Keratinocyte (primary cell): ENCODE data around the gene CDH13. TPM values are rescaled to one million over a fixed set of nuclear protein-coding genes. Genes with fewer than 3 reads are reported as not detected.

Experiments used
- DNase-seq: peaks from one replicate; pipeline ENCODE4 v3.0.0-alpha.2; 2011; ENCODE audit warnings: low read depth, missing footprints, low spot score
- FAIRE-seq: peaks from 2 replicates; lab custom pipeline; 2011; peaks lifted over from hg19 to GRCh38; lab: Jason Lieb, UNC
- H2AFZ ChIP-seq: 2 replicates; pipeline ENCODE4 v1.6.0; 2012; ENCODE audit warnings: low read length, control low read depth, inconsistent platforms; ENCODE audit not compliant: control insufficient read depth
- H3K27ac ChIP-seq: 2 replicates; pipeline ENCODE4 v1.5.1; 2011; ENCODE audit warnings: low read length; ENCODE audit not compliant: control insufficient read depth, insufficient read depth
- H3K27me3 ChIP-seq: 3 replicates; pipeline ENCODE4 v1.6.0; 2011; ENCODE audit warnings: low read length; ENCODE audit not compliant: control insufficient read depth, insufficient read depth; ENCODE audit errors: extremely low read depth
- H3K36me3 ChIP-seq, 2 experiments: 2 replicates in 1 of 2; 3 replicates in 1 of 2; pipeline ENCODE4 v1.5.1; 2011; ENCODE audit warnings: low read length in 2 of 2, mild to moderate bottlenecking in 1 of 2; ENCODE audit not compliant: control insufficient read depth in 2 of 2, insufficient read depth in 2 of 2; ENCODE audit errors: extremely low read depth in 1 of 2
- H3K4me1 ChIP-seq: 3 replicates; pipeline ENCODE4 v1.5.1; 2011; ENCODE audit warnings: low read length; ENCODE audit not compliant: control insufficient read depth, insufficient read depth; ENCODE audit errors: extremely low read depth
- H3K4me2 ChIP-seq: 3 replicates; pipeline ENCODE4 v1.6.0; 2011; ENCODE audit warnings: low read depth, low read length; ENCODE audit not compliant: control insufficient read depth, insufficient read depth; ENCODE audit errors: extremely low read depth
- H3K4me3 ChIP-seq, 3 experiments: fragments of 200-600 bp in 1 of 3; sonication (generic) in 1 of 3; 2 replicates in 2 of 3; 3 replicates in 1 of 3; pipeline ENCODE4 v1.5.1; 2011 to 2016; ENCODE audit warnings: low read length in 3 of 3, mild to moderate bottlenecking in 3 of 3, control low read depth in 2 of 3, inconsistent platforms in 1 of 3, low read depth in 1 of 3, mixed read lengths in 1 of 3, mixed run types in 1 of 3, moderate library complexity in 1 of 3; ENCODE audit not compliant: control insufficient read depth in 2 of 3, insufficient read depth in 2 of 3; ENCODE audit errors: extremely low read depth in 1 of 3
- H3K79me2 ChIP-seq: 2 replicates; pipeline ENCODE4 v1.6.0; 2012; ENCODE audit warnings: low read length; ENCODE audit not compliant: control insufficient read depth, insufficient read depth
- H3K9ac ChIP-seq: 3 replicates; pipeline ENCODE4 v1.6.0; 2011; ENCODE audit warnings: low read length; ENCODE audit not compliant: control insufficient read depth, insufficient read depth; ENCODE audit errors: extremely low read depth
- H3K9me1 ChIP-seq: 3 replicates; pipeline ENCODE4 v1.6.0; 2011; ENCODE audit warnings: low read length; ENCODE audit not compliant: control insufficient read depth, insufficient read depth; ENCODE audit errors: extremely low read depth
- H3K9me3 ChIP-seq: 2 replicates; pipeline ENCODE4 v1.5.1; 2012; ENCODE audit warnings: low read depth, low read length; ENCODE audit not compliant: control insufficient read depth
- H4K20me1 ChIP-seq: 3 replicates; pipeline ENCODE4 v1.6.0; 2011; ENCODE audit warnings: low read length; ENCODE audit not compliant: control insufficient read depth, insufficient read depth; ENCODE audit errors: extremely low read depth
- CTCF ChIP-seq, 3 experiments: IDR thresholded peaks in 1 of 3; conservative IDR thresholded peaks in 1 of 3; optimal IDR thresholded peaks in 1 of 3; 2 replicates in 2 of 3; 3 replicates in 1 of 3; pipeline versions ENCODE3 to v1.5.1; 2011; ENCODE audit warnings: low read length in 3 of 3, mild to moderate bottlenecking in 3 of 3, moderate library complexity in 2 of 3, control low read depth in 1 of 3, inconsistent platforms in 1 of 3; ENCODE audit not compliant: insufficient read depth in 2 of 3; ENCODE audit errors: extremely low read depth in 1 of 3
- EZH2 ChIP-seq: IDR thresholded peaks from one replicate; pipeline ENCODE4 v1.6.1; 2012; ENCODE audit warnings: inconsistent platforms, mild to moderate bottlenecking, low read length, moderate library complexity
- dilution Hi-C: fragments of 300-500 bp; cut with MboI; formaldehyde crosslinking; loops from one replicate; pipeline ENCODE4 v1.7.0; 2020; ENCODE audit warnings: low sequenced_read_pairs; ENCODE audit not compliant: extremely low pct_ligation_motif_present
- polyA plus RNA-seq, 5 experiments: library from polyadenylated mRNA; depleted of rRNA in 3 of 5; stranded (reverse) in 3 of 5; stranded (forward) in 1 of 5; unstranded in 1 of 5; fragments of >200 nt; gene quantifications; 1 replicate in 1 of 5; 2 replicates in 3 of 5; 3 replicates in 1 of 5; pipeline versions ENCODE4 v1.2.1 to v1.2.3, GENCODE V29; 2011 to 2012; ENCODE audit warnings: missing spikeins in 2 of 5, low read depth in 1 of 5, low replicate concordance in 1 of 5

CDH13 gene
- polyA plus RNA-seq, 1 donor (not counting 4 experiments of a cell fraction or from before 2014, with no cell fraction given), result 111 TPM

GRCh38 chr16:83475108-83475507 lies 848.3 kb downstream of the CDH13 start:
- H3K79me2 ChIP-seq, result no peaks in the 10 kb centered on the region
- TF ChIP-seq CTCF (optimal IDR thresholded peaks at IDR 0.05 in 1 of 3, IDR thresholded peaks at IDR 0.05 in 1 of 3, conservative IDR thresholded peaks at IDR 0.05 in 1 of 3; ENCODE audit: extremely low read depth in 1 of 3, insufficient read depth in 2 of 3, low read length in 3 of 3) (no peak), EZH2 (no peak)
- H3K9me3 ChIP-seq, result no peaks in the 10 kb centered on the region
- no peak for FAIRE-seq
- H3K27ac ChIP-seq, result no peak overlapping the region
- H3K9ac ChIP-seq, result no peak overlapping the region
- no peak overlapping the region for H3K4me3 ChIP-seq
- H3K36me3 ChIP-seq, result no peaks in the 10 kb centered on the region
- H3K4me1 ChIP-seq, result no peaks in the 10 kb centered on the region
- no peak for DNase-seq
- no peaks in the 10 kb centered on the region for H3K27me3 ChIP-seq
- H3K4me2 ChIP-seq, result no peak overlapping the region
- H3K9me1 ChIP-seq, result no peaks in the 10 kb centered on the region
- dilution Hi-C loops, result no loop called here
- H2AFZ ChIP-seq, result no peak overlapping the region
- no peaks in the 10 kb centered on the region for H4K20me1 ChIP-seq

GRCh38 chr16:83481589-83481988 lies 854.8 kb downstream of the CDH13 start:
- Histone ChIP-seq H3K9me1 (no peaks in the 10 kb centered on the region), H3K79me2 (no peaks in the 10 kb centered on the region), H3K9me3 (no peaks in the 10 kb centered on the region), H3K27me3 (no peaks in the 10 kb centered on the region), H3K4me1 (no peaks in the 10 kb centered on the region), H3K27ac (no peak overlapping the region), H3K36me3 (no peaks in the 10 kb centered on the region), H3K4me2 (no peak overlapping the region), H3K9ac (no peak overlapping the region), H2AFZ (no peak overlapping the region), H4K20me1 (no peaks in the 10 kb centered on the region), H3K4me3 (no peak overlapping the region)
- FAIRE-seq, result no peak
- dilution Hi-C loops, result no loop called here
- no peak for DNase-seq
- no peak for TF ChIP-seq EZH2
- no peak for TF ChIP-seq CTCF (optimal IDR thresholded peaks at IDR 0.05 in 1 of 3, IDR thresholded peaks at IDR 0.05 in 1 of 3, conservative IDR thresholded peaks at IDR 0.05 in 1 of 3; ENCODE audit: extremely low read depth in 1 of 3, insufficient read depth in 2 of 3, low read length in 3 of 3)
